DND-41 (cell line): Measurements from ENCODE around the gene RFFL.

Experiments
- CTCF ChIP-seq: IDR thresholded peaks from 2 replicates; pipeline ENCODE4 v1.5.1; 2012; ENCODE audit warnings: borderline replicate concordance, low read length, moderate library complexity, mild to moderate bottlenecking; ENCODE audit not compliant: poor library complexity, severe bottlenecking; ENCODE audit errors: extremely low read depth
- EZH2 ChIP-seq: IDR thresholded peaks from 3 replicates; pipeline ENCODE4 v1.6.1; 2012; ENCODE audit warnings: borderline replicate concordance, low read depth, mild to moderate bottlenecking, moderate library complexity, low read length, inconsistent platforms; ENCODE audit not compliant: severe bottlenecking

GRCh38 chr17:35088356-35088880, 24.9 kb upstream of the RFFL start:
- TF ChIP-seq CTCF (no peak), EZH2 (no peak)
